Dedifferentiated amniotic fluid mesenchymal stem cell (primary cell): Measurements from ENCODE around the gene PSPH.
"Not testable (repeated sequence)": the region's sequence is repeated elsewhere in the genome, so short reads cannot be mapped to it uniquely, and the experiment has no call there.

Source experiments
- DNase-seq: peaks from one replicate; pipeline ENCODE4 v3.0.0-alpha.2; 2016; ENCODE audit errors: extremely low spot score

Gene PSPH

DNA sequence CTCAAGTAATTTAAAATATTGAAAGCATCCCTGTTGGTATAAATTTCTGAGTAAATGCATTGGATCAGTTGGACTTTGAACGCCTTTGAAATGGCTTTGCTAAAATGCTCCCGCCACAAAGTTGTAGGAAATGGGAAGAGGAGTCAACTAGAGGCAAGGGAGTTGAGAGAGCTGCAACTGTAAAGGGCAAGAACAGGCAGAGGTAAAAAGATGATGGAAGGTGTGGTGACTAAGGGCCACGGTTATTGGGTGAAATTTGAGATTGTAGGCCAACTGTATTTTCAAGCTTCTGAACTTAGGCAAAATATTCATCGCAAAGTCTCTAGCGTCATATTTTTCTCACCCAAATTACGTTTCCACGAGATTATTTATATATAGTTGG, 12.2 kb upstream of the PSPH start:
- DNase-seq: no peak

DNA sequence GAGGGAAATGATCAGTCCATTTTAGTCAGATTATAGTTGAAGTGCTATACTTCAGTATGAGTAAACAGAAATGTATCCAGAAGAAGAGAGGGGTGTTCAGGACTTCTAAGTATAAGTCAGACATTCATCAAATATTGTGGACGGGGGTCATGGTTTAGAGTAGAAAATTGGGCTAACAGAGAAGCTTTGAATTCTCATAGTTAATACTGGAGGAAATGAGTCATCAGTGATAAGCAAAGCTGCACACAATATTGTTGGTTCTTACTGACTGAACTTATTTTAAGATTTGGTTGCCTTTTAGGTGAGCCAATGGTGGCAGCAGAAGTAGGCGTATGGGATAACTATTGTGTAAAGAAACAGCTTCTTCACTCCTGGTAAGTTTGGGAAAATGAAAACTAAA, 11.1 kb upstream of the PSPH start:
- DNase-seq: no peak

DNA sequence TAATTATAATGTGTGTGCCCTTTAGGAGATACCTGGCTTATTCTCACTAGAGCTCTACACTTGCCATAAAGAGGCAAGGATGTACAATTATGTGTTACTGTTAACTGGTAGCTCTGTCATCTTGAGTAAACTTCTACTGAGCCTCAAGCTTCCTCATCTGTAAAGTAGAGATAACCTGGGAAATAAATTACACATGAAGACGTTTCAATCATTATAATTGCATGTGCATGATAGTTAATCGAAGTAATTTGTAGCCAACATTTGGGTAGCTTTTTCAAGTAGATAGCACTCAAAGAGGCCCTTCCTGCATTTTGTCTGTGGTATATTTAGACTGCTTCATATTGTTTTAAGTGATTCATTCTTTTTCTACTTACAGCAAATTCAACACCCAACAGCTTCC, 2.7 kb upstream of the PSPH start:
- no peak for DNase-seq

DNA sequence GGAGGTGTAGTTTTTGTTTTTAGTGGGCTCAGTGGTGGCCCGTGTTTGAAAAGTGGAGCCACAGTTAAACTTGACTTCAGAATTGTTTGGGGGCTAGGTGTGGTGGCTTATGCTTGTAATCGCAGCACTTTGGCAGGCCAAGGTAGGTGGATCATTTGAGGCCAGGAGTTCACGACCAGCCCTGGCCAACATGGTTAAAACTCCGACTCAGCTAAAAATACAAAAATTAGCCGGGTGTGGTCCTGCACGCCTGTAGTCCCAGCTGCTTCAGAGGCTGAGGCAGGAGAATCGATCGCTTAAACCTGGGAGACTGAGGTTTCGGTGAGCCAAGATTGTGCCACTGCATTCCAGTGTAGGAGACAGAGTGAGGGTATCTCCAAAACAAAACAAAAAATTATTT, 2.1 kb upstream of the PSPH start:
- no peak for DNase-seq

DNA sequence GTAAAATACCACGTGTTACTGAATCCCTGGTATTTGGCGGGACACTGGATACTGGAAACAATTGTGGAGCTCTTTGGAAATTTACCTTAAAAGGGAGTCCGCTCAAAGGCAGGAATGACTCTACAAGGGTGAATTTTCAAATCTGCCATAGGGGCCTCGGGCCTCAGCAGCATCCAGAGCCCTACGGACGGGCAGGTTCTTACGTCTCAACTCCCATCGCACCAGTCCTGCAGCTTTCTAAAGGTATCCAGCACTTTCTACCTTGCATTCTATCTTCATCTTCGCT, 248 bp downstream of the PSPH start:
- DNase-seq: no peak

DNA sequence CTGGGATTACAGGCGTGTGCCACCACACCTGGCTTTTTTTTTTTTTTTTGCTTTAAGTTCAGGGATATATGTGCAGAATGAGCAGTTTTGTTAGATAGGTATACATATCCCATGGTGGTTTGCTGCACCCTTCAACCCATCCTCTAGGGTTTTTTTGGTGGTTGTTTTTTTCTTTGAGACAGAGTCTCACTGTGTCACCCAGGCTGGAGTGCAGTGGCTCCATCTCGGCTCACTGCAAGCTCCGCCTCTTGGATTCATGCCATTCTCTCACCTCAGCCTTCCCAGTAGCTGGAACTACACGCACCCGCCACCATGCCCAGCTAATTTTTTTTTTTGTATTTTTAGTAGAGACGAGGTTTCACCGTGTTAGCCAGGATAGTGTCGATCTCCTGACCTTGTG, 2.5 kb downstream of the PSPH start:
- DNase-seq: not testable (repeated sequence)

DNA sequence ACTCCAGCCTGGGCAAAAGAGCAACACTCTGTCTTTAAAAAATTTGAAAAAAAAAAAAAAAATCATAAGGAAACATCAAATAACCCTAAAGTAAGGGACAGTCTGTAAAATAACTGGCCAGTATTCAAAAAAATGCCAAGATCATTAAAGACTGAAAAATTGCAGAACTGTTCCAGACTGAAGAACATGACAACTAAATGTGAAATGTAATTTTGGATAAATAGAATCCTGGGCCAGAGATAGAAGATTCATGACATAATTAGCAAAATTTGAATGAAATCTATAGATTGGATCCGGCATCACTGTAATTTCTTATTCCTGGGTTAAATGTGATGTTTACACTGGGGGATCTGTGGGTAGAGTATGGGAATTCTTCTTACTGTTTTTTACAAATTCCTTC, 3.0 kb downstream of the PSPH start:
- peak; percentile 23 for DNase-seq

DNA sequence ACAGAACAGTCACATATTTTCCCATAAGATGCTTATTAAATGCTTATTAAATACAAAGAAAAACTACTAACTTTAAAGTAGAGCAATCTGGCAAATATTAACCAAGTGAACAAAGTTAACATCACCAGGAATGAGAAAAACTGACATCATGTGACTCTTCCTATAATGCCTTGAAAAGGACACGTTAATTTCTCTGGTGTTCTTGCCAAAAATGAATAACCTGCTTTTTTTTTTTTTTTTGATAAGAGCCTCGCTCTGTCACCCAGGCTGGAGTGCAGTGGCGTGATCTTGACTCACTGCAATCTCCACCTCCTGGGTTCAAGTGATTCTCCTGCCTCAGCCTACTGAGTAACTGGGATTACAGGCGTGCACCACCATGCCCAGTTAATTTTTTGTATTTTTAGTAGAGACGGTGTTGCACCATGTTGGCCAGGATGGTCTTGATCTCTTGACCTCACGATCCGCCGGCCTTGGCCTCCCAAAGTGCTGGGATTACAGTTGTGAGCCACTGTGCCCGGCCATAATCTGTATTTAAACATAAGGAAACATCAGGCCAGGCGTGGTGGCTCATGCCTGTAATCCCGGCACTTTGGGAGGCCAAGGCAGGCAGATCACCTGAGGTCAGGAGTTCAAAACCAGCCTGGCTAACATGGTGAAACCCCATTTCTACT, 3.7 kb downstream of the PSPH start:
- not testable (repeated sequence) for DNase-seq

DNA sequence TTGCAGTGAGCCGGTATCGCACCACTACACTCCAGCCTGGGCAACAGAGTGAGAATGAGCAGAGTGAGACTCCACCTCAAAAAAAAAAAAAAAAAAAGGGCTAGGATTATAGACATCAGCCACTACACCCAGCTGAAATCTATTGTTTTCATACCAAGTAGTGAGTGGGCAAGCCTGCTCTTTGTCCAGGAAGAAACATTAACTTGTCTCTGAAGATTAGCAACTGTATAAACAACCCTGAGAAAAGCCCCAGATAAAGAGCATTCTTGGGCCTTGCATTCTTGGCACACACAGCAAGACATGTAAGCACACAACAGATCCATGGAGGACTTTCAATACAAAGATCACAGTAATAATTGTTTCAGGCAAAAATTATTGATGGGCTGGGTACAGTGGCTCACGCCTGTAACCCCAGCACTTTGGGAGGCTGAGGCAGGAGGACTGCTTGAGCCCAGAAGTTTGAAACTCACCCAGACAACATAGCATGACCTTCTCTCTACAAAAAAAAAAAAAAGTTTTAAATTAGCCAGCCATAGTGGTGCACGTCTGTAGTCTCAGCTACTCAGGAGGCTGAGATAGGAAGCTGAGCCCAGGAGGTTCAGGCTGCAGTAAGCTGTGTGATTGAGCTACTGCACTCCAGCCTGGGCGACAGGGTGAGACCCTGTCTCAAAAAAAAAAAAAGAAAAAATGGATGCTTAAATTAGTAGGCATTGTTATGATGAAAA, 4.4 kb downstream of the PSPH start:
- peak; percentile 88 for DNase-seq

DNA sequence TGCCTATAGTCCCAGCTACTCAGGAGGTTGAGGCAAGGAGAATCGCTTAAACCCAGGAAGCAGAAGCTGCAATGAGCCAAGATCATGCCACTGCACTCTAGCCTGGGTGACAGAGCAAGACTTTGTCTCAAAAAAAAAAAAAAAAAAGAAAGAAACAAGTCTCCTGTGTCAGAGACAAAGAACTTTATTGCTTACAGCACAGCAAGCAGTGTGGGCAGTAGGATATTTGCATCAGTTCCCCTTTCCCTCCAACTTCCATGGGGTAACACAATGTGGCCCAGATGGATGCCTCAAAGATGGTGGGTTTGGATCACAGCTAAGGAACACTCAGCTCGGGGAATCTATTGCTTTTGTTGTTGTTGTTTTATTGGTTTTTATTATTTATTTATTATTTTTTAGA, 5.5 kb downstream of the PSPH start:
- not testable (repeated sequence) for DNase-seq

DNA sequence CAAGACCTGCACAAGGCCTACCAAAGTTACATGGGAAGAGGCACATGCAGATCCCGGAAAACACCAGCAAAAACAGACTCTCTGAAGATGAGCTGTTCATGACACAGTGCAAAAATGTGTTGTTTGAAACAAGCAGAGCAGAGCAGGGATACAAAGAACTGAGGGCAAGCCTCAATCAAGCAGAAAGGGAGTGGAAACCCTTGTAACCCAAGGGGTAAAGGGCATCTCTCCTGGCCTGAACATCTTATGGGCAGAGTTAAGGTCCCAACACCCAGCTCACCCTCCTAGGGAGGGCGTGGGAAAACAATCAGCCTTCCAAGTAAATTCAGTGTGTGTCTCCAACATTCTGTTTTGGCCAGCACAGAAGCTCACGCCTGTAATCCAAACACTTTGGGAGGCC, 10.5 kb downstream of the PSPH start:
- DNase-seq: no peak

DNA sequence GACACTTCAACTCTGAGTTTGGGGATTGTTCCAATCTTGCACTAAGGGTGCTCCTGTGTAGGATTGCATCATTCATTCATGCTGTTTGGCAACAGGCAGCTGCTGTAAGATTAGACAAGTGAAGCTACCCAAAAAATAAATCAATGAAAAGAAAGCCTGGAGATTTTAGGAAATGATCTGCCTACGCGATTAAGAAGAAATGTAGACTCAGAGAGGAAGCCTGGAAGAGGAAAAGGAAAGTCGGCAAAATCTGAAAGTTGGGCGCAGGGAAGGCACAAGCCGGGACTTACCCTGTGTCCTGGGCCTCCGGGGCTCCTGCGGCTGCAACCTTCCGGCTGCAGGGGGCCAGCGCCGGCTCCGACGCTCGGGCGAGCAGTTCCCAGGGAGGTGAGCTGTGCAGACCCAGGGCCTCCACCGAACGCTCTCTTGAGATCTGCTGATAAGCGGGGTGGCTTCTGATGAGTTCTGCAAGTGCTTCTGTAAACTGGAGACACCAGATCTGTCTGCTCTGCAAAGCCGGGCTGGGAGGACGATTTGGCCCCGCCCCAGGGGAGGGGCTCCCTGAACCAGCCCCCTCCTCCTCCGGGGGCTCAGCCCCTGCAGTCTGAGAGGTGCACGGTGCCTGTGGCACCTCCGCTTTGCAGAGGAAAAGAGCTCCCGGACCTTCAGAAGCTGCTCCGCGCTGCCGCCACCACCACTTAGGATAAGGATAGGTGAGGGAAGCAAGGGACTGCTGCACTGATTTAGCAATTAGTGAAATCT, 17.4 kb downstream of the PSPH start:
- DNase-seq: peak; percentile 56

DNA sequence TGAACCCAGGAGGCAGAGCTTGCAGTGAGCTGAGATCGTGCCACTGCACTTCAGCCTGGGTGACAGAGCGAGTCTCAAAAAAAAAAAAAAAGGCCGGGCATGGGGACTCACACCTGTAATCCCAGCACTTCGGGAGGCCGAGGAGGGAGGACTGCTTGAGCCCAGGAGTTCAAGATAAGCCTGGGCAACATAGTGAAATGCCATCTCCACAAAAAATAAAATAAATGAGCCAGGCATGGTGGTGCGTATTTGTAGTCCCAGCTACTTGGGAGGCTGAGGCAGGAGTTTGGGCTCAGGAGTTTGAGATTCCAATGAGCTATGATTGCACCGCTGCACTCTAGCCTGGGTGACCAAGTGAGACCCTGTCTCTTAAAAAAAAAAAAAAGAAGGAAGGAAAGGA, 18.7 kb downstream of the PSPH start:
- DNase-seq: not testable (repeated sequence)

DNA sequence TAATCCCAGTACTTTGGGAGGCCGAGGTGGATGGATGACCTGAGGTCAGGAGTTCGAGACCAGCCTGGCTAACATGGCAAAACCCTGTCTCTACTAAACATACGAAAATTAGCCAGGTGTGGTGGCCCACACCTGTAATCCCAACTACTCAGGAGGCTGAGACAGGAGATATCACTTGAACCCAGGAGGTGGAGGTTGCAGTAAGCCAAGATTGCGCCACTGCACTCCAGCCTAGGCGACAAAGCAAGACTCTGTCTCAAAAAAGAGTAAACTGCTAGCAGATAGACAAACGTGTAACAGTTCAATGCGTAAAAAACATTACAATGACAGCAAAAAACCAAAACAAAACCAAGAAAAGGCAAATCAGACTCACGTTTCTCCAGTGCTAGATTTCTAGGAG, 19.7 kb downstream of the PSPH start:
- not testable (repeated sequence) for DNase-seq

DNA sequence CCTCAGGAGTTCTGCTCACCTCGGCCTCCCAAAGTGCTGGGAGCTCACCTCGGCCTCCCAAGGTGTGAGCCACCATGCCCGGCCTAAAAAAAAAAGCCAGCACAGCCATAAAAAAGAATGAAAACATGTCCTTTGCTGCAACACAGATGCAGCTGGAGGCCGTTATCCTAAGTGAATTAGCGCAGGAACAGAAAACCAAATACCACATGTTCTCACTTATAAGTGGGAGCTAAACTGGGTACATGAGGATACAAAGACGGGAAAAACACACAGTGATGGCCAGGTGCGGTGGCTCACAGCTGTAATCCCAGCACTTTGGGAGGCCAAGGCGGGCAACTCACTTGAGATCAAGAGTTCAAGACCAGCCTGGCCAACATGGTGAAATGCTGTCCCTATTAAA, 20.9 kb downstream of the PSPH start:
- no peak for DNase-seq

DNA sequence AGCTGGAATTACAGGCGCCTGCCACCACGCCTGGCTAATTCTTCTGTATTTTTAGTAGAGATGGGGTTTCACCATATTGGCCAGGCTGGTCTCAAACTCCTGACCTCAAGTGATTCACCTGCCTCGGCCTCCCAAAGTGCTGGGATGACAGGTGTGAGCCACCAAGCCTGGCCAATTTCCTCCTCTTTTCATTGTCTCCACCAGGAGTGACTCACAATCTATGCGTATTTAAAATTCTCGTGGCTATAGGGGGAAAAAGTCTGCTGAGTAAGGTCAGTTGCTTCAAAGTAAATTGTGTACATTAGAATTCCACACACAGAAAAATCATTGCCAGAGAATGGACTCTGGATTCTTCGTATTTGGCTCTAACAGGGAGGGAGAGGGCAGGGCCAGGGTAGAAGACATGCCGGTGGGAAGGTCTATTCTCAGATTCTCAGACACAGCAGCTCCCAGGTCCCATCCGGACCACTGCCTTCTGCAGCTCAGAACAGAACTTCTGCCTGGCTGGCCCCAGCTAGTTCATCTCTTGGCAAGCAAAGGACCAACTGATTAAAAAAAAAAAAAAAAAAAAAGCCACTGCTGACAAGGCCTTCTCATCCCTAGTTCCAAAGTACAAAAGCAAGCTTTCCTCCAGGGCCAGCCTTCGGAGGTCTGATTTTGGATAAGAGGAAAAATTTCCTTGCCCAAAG, 22.2 kb downstream of the PSPH start:
- DNase-seq: no peak

DNA sequence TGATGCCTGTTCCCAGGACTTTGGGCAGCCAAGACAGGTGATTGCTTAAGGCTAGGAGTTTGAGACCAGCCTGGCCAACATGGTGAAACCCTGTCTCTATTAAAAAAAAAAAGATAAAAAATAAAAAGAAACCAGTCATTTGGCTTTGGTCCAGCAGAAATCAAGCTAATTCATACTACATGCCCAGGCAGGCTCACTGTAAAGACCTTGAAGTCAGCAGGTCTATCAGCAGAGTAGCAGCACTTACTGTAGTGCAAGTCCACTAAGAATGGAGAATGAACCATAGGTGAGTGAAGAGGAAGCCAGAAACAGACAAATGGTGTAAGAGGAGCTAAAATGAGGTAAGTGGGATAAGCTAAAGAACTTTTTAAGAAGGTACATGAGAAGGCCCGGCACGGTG, 24.7 kb downstream of the PSPH start:
- DNase-seq: no peak

DNA sequence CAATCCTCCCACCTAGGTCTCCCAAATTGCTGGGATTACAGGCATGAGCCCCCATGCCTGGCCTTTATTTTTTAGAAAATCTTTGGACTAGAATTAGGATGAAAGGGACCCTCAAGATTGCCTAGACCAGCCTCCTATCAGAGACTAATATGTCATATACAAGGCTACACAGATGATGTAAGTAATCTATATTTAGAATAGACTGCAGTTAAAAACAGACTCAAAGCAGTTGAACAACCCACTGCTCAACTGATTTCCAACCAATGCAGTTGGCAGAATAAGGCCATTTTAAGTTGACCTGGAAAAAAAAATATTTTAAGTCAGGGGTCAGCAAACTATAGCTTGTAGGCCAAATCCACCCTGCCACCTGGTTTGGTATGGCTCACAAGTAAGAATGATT, 27.7 kb downstream of the PSPH start:
- DNase-seq: no peak

DNA sequence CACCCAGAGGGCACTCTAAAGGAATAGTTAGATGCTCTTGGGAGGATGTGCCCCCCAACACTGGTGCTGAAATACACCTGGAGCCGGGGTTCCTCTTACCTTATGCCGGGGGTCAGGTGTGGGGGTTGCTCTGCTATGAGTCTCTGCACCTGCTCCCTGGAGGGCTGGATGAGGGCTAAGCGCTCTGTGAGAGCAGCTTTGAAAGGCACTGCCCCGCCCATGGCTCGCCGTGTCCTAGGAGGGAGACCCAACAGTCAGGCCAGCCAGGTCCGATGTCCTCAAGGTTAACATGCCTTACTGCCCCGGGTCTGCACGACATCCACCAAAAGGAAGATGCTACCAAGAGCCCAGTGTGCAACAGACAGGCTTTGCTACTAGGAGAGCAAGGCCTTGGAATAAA, 31.7 kb downstream of the PSPH start:
- DNase-seq: no peak

DNA sequence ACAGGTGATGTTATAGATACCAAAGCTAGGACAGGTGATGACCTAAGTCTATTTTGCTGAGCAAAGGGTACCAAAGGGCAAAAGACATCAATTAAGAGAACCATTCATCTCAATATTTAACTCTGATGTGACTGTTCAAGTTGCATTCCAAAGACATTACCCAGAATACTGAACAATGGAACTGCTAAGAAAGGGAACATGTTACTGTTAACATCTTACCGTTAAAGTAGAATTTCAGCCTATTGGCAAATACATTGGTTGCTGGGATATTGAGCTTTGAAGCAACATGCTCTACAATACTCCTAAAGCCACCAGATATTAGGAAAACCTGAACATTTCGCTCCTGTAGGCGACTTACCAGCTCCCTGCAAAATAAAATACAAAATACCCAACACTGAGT, 34.2 kb downstream of the PSPH start:
- not testable (repeated sequence) for DNase-seq

DNA sequence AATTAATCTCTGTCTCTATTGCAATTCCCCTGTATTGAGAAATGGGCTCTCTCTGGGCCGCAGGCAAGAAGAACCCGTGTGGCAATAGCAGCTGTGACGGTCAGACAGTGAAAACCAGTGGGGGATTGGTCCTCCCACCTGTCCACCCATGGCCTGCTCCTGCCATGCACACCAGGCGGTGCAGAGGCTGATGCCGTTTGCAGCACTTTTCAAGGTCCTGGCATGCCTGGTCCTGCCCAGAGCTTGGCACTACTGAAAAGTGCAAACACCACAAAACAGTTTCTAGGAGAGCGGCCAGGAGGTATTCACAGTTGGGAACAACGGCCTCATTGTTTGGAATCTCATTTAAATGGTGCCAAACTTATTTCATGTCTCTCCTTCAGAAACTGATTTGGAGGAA, 41.5 kb downstream of the PSPH start:
- no peak for DNase-seq

DNA sequence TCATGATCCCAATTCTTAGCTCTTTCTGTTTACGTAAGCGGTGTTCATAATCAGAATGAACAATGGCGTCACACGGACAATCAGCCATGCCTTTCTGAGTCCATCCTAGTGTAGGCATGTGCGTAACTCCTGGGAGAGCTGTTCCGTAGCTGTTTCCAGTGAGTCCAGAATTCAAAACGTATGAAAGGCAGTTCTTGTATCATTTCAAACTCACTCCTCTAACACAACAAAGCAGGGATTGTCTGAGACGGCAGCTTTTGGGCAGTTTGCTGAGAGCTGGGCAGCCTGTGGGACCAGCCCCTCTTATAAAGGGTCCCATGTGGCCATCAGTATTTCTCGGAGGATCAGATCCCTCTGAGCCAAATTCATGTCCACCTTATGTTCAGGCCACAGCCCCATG, 43.4 kb downstream of the PSPH start:
- no peak for DNase-seq

DNA sequence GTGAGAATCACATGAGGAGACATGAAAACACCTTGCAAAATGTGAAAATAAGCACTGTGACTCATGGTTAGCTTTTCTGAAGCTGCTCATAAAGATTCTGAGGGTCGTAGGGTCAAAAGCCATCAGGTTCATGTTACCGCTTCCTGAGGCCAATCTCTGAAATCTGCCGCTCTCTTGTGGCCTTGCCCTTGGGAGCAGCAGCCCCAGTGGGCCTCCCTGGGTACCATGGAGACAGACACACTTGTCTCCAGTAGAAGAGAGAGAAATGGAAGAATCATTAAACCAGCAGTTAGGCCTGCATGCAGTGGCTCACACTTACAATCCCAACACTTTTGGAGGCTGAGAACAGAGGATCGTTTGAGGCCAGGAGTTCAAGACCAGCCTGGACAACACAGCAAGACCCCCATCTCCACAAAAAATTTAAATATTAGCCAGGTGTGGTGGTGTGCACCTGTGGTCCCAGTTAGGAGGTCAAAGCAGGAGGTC, 44.0 kb downstream of the PSPH start:
- DNase-seq: no peak
